Fibroblast of pulmonary artery (primary cell): Measurements from ENCODE around the gene FAM111A.

Source experiments
- DNase-seq: peaks from one replicate; pipeline ENCODE4 v3.0.0-alpha.2; 2010; ENCODE audit warnings: low read depth
- H3K4me3 ChIP-seq: replicated peaks from 2 replicates; pipeline ENCODE4 v1.5.1; 2011; ENCODE audit warnings: low read depth, mild to moderate bottlenecking, control low read depth, low read length, moderate library complexity
- CTCF ChIP-seq: IDR thresholded peaks from 2 replicates; pipeline ENCODE4 v1.5.1; 2011; ENCODE audit warnings: mild to moderate bottlenecking, control low read depth, low read length, inconsistent platforms; ENCODE audit errors: missing control alignments

Gene FAM111A

GRCh38 chr11:59187587-59187986 is 44.9 kb downstream of the FAM111A start:
- DNase-seq: peak; percentile 60
- TF ChIP-seq CTCF: no peak
- no peak overlapping the region for H3K4me3 ChIP-seq

GRCh38 chr11:59188954-59189353 is 46.3 kb downstream of the FAM111A start:
- no peak for DNase-seq
- H3K4me3 ChIP-seq: no peak overlapping the region
- TF ChIP-seq CTCF: no peak

GRCh38 chr11:59189986-59190385 is 47.3 kb downstream of the FAM111A start:
- no peak for DNase-seq
- TF ChIP-seq CTCF: no peak
- no peak overlapping the region for H3K4me3 ChIP-seq

GRCh38 chr11:59191095-59191494 is 48.4 kb downstream of the FAM111A start:
- TF ChIP-seq CTCF: no peak
- no peak for DNase-seq
- no peak overlapping the region for H3K4me3 ChIP-seq

- no peak overlapping the region for H3K4me3 ChIP-seq
- no peak for DNase-seq
- no peak for TF ChIP-seq CTCF
Measured at GRCh38 chr11:59191890-59192289, 49.2 kb downstream of the FAM111A start.

- no peak for TF ChIP-seq CTCF
- H3K4me3 ChIP-seq: no peak overlapping the region
- no peak for DNase-seq
Measured at GRCh38 chr11:59192446-59193020, 49.9 kb downstream of the FAM111A start.

GRCh38 chr11:59193587-59194130 is 51.0 kb downstream of the FAM111A start:
- DNase-seq: no peak
- no peak overlapping the region for H3K4me3 ChIP-seq
- no peak for TF ChIP-seq CTCF
